Caki2 (cell line): ENCODE results near the gene NMT2. TPM values are rescaled to one million over a fixed set of nuclear protein-coding genes. Genes with fewer than 3 reads are reported as not detected.
"Not testable (repeated sequence)": the region's sequence is repeated elsewhere in the genome, so short reads cannot be mapped to it uniquely, and the experiment has no call there.

Experiments used
- DNase-seq: peaks from one replicate; pipeline ENCODE4 v3.0.0-alpha.2; 2015; ENCODE audit warnings: low read depth
- in situ Hi-C: cut with HindIII; loops from 2 replicates; pipeline ENCODE4 v1.10.0; 2016; ENCODE audit warnings: low sequenced_read_pairs, low pct_unique_long_range_greater_than_20kb, mixed read lengths
- total RNA-seq: library from RNA; depleted of rRNA; stranded (reverse); fragments of >200 nt; shearing (Covaris generic); gene quantifications from 2 replicates; pipeline ENCODE4 v1.2.3, GENCODE V29; 2014; ENCODE audit warnings: low replicate concordance; rRNA removed

NMT2 gene
- total RNA-seq = 22.8 and 36.0 TPM in 2 replicates

- DNase-seq = peak; percentile 90
- in situ Hi-C loops = no loop called here
Observed at GRCh38 chr10:15168291-15168785, at the start of gene NMT2. Gene NMT2 (minus strand): TSS chr10:15168693. CDS start chr10:15168612, 81 bp downstream.

- DNase-seq = no peak
- in situ Hi-C loops = no loop called here
Observed at GRCh38 chr10:15216700-15217099, 48.2 kb upstream of the NMT2 start.

- in situ Hi-C loops = no loop called here
- no peak for DNase-seq
Observed at GRCh38 chr10:15214237-15214636, 45.7 kb upstream of the NMT2 start.

GRCh38 chr10:15213461-15213861 lies 45.0 kb upstream of the NMT2 start:
- no peak for DNase-seq
- in situ Hi-C loops = no loop called here

GRCh38 chr10:15211464-15211979 lies 43.0 kb upstream of the NMT2 start:
- in situ Hi-C loops = no loop called here
- DNase-seq = peak; percentile 34

GRCh38 chr10:15210521-15210920 lies 42.0 kb upstream of the NMT2 start:
- no peak for DNase-seq
- in situ Hi-C loops = no loop called here

GRCh38 chr10:15209827-15210509 lies 41.5 kb upstream of the NMT2 start:
- in situ Hi-C loops = no loop called here
- peak; percentile 64 for DNase-seq

- in situ Hi-C loops = no loop called here
Observed at GRCh38 chr10:15208221-15208620, 39.7 kb upstream of the NMT2 start.

GRCh38 chr10:15207410-15207809 lies 38.9 kb upstream of the NMT2 start:
- in situ Hi-C loops, DNase-seq: not testable (repeated sequence)

More at GRCh38 chr10:15208221-15208620, 39.7 kb upstream of the NMT2 start:
- no peak for DNase-seq

- no peak for DNase-seq
- in situ Hi-C loops = no loop called here
Observed at GRCh38 chr10:15202639-15203038, 34.1 kb upstream of the NMT2 start.

- DNase-seq, in situ Hi-C loops: not testable (repeated sequence)
Observed at GRCh38 chr10:15202301-15202621, 33.8 kb upstream of the NMT2 start.

GRCh38 chr10:15201589-15202300 lies 33.3 kb upstream of the NMT2 start:
- peak; percentile 35 for DNase-seq
- in situ Hi-C loops = no loop called here

GRCh38 chr10:15200626-15201025 lies 32.1 kb upstream of the NMT2 start:
- in situ Hi-C loops = no loop called here
- peak; percentile 79 for DNase-seq

GRCh38 chr10:15197911-15198310 lies 29.4 kb upstream of the NMT2 start:
- in situ Hi-C loops = no loop called here
- no peak for DNase-seq

- in situ Hi-C loops = no loop called here
- no peak for DNase-seq
Observed at GRCh38 chr10:15197276-15197675, 28.8 kb upstream of the NMT2 start.

GRCh38 chr10:15196021-15196834 lies 27.7 kb upstream of the NMT2 start:
- no peak for DNase-seq
- in situ Hi-C loops = no loop called here

GRCh38 chr10:15189133-15189885 lies 20.8 kb upstream of the NMT2 start:
- in situ Hi-C loops = no loop called here
- DNase-seq = no peak

- in situ Hi-C loops = no loop called here
- no peak for DNase-seq
Observed at GRCh38 chr10:15188603-15189002, 20.1 kb upstream of the NMT2 start.
